HTR-8/SVneo (cell line): ENCODE measurements around the gene CTPS1.

ENCODE experiments used
- DNase-seq: peaks from one replicate; pipeline ENCODE4 v3.0.0; 2011; ENCODE audit warnings: low spot score, mixed read lengths; ENCODE audit not compliant: insufficient read length
- FAIRE-seq: peaks from 2 replicates; lab custom pipeline; 2011; peaks lifted over from hg19 to GRCh38; lab: Jason Lieb, UNC

Gene CTPS1

DNA sequence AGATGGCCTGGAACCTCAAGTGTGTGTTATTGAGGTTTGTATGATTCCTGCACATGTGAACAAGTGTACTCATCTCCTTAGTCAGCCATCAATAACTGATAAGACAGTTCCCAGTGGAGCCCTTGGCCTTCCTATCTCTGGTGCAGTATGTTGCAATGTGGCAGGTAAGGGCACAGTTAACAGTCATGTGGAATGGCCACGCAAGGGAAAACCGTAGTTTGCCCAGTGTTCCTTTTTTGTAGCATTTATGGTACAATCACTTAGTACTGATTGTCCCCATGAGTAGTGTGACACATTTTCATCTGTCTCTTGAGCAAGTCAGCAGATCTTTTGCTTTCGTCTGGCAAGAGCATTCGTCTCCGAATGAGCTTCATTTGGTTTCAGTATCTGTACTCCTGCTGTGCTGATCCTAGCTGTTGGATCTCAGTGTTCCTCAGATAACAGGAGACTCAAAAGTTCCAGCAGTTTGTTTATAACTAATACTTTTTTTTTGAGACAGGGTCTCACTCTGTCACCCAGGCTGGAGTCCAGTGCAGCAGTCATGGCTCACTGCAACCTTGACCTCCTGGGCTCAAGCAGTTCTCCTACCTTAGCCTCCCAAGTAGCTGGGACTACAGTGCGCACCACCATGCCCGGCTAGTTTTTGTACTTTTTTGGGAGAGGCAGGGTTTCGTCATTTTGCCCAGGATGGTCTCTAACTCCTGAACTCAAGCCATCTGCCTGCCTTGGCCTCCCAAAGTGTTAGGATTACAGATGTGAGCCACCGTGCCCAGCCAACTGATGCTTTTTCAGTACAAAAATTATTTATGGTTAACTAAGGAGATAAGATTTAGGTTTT is 8.2 kb downstream of the CTPS1 start:
- FAIRE-seq (no peak), DNase-seq (no peak)

DNA sequence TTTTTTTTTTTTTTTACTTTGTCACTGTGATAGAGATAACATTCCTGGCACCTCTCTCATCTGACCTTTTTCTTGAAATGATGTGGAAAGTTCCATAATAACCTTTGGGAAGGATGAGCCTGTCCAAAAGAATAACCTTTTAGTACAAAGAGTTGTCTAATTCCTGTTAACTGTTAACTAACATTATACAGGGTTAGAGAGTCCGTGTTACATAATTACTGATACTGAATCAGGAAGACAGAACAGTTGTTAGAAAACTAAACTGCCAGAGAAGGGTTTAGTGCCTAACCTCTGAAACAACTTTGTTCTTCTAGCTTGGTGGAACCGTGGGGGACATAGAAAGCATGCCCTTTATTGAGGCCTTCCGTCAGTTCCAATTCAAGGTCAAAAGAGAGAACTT is 8.8 kb downstream of the CTPS1 start:
- no peak for FAIRE-seq

DNA sequence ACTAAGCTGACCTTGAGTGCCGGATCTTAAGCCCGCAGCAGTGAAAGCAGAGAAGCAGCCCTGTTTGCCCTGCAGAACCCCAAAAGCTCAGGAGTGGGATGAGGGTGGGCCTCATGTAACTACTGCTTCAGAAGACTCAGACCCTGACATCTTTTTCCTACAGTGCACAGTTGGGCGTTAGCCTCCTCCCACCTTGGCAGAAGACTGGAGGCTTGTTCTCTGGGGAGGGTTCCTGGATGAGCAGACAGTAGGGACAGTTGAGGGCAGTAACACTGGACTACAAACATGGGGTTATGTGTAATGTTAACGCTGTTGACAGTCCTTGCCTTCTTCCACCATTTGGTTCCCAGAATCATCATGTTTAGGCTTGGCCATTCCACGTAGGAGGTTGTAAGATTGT is 9.6 kb downstream of the CTPS1 start:
- DNase-seq (no peak), FAIRE-seq (no peak)

More for the DNA sequence above, 8.8 kb downstream of the CTPS1 start:
- DNase-seq = no peak

DNA sequence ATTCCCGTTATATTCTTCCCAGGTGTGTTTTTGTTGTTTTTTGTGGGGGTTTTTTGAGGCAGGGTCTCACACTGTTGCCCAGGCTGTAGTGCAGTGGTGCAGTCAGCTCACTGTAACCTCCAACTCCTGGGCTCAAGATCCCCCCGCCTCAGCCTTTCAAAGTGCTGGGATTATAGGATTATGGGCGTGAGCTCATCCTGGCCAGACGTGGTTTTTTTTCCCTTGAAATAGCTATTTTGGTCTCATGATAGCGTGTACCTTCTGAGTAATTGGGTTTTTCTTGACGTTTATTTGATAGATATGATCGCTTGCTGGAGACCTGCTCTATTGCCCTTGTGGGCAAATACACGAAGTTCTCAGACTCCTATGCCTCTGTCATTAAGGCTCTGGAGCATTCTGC is 17.6 kb downstream of the CTPS1 start:
- no peak for FAIRE-seq
- no peak for DNase-seq

DNA sequence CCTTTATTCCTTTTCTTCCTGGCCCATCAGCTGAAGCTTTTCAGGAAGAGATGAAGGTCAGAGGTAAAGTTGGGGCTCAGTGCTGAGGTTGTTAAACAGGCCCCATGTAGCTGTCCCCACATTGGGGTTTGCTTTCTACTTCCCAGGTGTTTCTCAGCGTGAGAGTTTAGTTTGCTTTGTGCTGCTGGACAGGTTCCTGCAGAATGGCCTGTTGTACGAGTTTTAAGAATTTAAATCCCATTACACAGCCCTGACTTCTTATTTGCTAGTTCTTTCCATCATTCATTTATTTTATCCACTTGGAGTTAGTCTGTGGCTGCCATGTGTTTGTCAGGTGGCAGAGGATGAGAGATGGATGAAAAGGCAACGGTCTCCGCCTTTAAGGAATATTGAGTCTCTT is 19.2 kb downstream of the CTPS1 start:
- FAIRE-seq = no peak
- DNase-seq = no peak

DNA sequence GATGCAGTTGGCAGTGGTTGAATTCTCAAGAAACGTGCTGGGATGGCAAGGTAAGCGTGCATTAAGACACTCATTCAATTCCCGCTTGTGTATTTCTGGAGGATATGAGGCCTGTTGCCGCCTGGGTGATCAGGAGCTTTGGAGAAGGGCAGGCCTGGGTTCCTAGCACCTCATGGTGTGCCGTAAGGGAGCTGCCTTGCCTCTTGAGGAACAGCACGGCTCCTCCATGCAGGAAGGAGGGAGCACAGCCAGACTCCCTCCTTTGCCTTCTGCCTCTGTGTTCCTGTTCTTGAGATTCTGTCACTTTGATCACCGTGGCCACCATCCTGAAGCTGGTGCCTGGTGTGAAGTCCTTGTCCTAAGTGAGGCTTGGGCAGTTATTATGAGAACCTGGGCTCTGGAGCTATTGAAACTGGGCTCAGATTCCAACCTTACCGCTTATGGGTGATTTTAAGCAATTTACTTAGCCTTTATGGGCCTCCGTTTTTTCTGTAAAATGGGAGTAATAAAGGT is 23.7 kb downstream of the CTPS1 start:
- FAIRE-seq = no peak
- no peak for DNase-seq

DNA sequence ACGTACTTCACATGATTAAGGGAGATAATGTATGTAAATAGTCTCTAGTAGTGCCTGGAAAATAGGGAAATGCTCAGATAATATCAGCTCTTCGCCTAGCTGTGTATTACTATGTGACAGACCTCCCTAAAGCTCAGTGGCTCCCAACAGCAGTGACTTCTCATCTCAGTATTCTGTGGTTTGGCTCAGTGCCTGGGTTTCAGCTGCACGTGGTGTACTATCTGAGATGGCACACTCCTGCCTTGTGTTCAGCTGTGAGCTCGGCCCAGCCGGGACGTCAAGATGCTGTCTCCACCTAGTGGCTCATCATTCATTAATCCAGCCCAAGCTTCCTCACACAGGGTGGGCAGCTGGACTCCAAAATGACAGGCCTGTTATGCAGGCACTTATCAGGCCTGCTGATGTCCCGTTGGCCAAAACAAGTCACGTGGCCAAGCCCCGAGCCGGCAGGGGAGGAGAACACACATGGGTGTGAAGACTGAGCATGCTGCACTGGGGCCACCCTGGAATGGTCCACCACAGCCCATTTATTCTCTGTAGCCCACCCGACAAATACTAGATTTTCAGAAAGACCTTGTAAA is 24.2 kb downstream of the CTPS1 start:
- FAIRE-seq = peak; percentile 93
- peak; percentile 96 for DNase-seq

DNA sequence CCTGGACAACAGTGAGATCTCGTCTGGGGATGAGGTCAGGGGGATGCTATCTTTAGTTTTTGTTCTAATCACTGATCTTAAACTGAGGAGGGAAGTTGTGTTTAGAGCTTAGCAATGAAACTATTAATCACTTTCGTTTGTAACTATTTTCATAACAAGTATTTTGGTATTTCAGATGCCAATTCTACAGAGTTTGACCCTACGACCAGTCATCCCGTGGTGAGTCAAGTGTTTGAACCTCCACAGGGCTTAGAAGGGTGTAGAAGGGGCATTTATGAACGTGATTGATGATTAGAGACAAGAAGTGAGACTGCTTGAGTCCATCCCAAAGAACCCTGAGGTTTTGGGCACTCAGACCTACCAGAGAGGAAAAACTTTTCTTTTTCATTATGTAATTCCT is 26.4 kb downstream of the CTPS1 start:
- no peak for FAIRE-seq
- DNase-seq = no peak

DNA sequence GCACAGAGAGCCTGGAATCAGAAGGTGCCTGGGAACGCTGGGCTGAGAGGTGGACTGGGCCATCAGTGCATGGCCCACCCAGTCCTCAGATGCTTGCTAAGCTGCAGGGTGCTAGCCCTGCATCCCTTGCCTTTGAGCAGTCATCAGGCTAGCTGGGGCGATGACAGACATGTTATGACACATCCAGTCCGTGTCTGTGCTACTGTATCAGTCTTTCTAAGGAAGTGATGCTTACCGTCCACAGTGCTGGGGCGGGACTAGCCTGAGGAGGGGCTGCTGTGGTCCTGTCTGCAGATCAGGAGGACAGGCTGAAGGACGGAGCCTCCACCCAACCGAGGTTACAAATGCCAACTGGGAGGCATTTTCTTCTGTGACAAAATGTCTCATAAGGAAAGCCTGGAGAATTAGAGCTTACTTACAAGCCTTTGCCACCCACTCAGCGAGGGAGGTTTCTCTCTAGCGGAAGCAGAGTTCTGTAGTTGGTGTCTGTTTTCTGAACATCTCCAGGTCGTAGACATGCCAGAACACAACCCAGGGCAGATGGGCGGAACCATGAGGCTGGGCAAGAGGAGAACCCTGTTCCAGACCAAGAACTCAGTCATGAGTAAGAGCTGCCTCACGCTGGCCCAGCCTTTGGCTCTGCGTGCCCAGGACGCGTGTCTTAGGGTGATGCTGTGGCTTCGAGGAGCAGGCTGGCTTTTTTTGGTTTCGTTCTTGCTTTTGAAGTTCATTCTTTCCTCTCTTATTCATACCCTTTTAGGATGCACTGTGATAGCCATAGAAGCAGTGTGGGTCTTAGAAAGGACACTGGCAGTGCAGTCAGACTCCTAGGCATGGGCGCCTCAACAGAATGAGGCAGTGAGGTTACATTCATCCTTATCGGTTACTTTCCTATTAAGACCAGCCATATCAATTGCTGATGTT is 27.7 kb downstream of the CTPS1 start:
- no peak for FAIRE-seq
- no peak for DNase-seq

DNA sequence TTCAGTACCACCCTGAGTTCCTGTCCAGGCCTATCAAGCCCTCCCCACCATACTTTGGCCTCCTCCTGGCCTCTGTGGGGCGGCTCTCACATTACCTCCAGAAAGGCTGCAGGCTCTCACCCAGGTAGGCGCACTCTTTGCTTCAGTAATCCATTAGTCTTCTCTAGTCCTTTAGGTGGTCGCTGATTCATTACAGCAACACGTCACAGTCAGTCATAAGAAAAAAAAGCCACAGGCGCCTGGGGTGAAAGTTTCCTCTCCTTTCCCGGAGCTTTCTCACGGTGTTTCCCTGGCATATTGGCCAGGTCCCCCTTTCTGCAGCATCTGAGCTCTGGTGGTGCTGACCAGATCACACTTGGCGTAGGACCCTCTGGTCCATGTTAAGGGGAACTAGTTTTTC is 30.0 kb downstream of the CTPS1 start:
- no peak for DNase-seq

DNA sequence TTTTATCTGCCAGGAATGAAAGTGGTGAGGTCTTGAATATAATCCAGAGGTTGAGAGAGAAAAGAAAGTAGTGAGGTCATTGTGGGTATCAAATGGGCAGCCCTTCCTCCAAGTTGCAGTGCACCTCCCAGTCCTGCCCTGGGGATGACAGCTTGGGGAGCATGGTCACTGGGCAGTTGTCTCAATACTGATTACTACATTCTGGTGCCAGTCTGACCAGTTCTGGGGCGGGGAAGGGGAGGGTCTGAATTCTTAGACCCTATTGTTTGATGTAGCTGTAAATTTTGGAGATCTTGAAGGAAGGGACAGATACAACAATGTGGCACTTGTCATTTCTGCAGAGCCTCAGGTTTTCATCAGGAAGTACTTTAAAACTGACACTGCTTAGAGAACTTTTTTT is 30.8 kb downstream of the CTPS1 start:
- no peak for FAIRE-seq
- DNase-seq = no peak

More for the DNA sequence above, 30.0 kb downstream of the CTPS1 start:
- no peak for FAIRE-seq

DNA sequence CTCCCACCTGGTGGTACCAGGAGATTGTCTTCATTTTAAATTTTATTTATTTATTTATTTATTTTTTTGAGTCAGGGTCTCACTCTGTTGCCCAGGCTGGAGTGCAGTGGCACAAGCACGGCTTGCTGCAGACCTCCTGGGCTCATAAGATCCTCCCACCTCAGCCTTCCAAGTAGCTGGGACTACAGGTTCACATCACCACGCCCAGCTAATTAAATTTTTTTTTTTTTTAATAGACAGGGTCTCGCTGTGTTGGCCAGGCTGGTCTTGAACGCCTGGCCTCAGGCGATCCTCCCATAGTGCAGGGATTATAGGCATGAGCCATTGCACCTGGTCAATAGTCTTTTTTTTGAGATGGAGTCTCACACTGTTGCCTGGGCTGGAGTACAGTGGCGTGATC is 33.5 kb downstream of the CTPS1 start:
- DNase-seq = no peak
- no peak for FAIRE-seq

DNA sequence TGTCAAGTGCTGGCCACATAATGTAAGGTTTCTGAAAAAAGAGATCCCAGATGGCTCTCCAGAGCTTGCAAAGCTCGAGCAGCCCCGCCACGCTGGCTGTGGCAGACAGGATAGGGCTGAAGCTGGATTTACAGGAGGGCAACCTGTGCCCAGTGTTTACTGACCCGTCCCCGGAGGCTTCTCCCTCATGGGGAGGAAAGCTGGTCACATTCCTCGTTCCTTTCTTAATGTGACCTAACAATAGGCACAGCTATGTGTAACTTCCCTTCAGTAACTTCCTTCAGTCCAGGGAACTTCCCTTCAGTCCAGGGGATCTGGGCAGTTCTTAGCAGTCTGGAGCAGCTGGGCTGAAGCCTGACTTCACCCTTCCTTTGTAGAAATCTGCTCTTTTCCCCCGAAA is 34.3 kb downstream of the CTPS1 start:
- FAIRE-seq (no peak), DNase-seq (no peak)

DNA sequence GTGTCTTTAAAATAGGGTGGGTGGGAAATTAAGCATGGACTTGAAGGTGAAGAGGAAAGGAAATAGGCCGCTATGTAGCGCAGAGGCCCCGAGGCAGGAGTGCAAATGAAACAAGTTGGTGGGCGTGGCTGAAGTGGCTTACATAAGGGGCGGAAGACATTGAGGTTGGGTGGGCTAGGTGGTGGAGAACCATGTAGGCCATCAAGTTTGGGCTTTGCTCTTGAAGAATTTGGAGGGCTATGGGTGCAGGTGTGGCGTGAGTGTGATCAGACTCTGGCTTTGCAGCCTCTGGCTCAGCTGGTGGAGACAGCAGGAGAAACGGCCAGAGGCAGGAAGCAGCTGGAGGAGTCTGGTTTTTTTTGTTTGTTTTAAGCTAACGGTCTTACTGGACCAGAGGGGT is 35.4 kb downstream of the CTPS1 start:
- no peak for DNase-seq
- FAIRE-seq = no peak

DNA sequence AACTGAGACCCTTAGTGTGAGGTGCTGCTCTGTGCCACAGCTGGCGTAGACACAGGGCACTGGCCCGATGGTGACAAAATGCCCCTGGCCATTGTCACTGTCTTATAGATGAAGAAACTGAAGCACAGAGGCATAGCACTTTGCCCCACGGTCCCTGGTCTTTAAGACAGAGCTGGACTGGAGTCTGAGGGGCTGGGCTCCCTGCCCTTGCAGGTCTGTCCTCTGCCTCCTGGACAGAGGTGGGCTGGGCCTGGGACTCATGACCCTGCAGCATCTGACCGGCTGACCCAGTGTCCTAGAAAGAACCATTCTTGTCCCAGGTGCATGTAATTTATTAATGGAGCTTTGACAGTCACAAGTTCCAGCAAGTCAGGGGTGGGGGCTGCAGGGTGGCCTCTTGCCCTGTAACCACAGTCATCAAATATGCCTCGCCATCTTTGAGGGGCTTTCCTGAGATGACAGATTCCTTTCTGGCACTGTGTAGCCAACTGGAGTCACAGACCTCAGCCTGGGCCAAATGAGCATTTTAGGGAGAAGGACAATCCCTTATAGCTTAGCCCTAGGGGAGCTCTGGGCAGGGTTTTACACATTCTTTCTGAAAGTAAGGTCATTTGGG is 35.9 kb downstream of the CTPS1 start:
- DNase-seq = no peak
- FAIRE-seq = no peak

DNA sequence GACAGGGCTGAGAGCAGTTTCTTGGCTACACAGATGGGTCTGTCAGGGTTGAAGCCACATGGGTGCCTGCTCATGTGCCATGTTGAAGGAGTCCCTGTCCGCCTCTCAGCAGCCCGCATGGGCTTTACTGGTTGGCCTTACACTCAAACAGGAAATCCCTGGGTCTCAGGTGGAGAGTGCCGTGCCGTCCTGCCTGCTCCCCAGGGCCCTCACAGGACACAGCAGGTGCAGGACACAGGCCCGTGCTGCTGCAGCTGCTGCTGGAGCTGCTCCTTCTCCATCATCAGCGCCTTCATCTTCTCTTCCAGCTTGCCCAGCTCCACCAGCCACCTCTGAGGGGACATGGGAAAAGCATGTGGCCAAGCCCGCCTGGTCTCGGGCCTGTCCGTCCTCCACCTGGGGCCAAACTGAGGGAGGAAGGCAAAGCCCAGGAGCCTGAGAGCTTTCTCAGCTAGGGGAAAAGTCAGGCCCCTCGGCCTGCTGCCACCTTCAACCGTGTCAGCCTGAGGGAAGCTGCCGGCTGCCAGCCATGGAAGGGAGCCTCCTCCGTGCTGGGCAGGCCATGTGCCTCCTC is 36.5 kb downstream of the CTPS1 start:
- DNase-seq = no peak
- no peak for FAIRE-seq

DNA sequence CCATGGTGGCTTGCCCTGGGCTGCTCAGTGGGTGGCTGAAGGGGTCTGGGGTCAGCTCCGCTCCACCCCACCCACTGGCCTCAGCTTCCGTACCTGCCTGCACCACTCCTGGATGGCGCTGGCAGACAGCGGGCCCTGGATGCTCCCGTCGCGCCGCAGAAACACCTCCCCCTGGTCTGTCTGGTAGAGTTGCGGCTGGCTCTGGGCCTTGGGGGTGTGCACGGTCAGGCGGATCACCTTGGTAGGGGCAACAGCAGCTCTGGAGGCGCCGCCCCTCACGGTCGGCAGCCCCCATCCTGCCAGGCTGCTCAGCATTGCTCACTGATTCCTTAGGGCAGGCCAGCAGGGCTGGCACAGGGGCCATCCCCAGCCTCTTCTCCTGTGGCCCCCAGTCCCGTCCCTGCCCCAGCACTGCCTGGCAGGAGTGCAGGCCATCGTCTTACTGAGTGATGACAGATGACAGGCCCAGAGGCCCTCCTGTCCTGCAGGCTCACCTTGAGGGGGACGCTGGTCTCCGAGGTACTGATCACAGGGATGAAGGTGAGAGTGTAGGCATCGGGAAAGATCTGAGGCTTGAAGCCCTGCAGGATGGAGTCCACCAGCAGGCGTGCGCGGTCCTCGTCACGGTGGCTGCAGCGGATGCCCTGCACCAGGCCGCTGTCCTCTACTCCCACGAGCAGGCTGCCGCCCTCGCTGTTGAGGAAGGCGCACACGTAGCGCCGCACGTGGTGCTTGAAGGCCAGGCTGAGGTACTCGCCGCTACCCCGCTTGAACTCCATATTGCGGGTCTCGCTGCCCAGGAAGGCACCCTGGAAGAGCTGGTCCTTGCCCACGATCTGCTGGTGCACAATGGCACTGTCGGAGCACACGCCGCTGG is 37.9 kb downstream of the CTPS1 start:
- no peak for FAIRE-seq

DNA sequence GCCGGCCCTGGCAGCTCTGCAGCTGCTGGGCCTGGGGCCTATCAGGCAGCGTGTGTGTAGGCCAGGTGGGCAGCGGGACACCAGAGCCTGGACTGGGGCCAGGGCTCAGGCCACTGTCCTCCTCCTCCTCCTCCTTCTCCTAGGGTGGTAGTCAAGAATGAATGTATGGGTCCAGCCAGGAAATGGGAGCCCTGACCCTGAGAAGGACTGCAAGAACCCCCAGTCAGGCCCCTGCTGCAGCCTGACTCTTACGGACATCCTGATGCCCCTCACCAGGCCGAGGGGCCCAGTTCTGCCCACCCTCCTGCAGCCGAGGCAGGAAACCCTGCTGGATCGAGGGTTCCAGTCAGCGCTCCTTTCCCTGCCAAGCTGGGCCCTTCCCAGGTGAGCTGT is 38.5 kb downstream of the CTPS1 start:
- FAIRE-seq (no peak), DNase-seq (no peak)

More for the DNA sequence above, 37.9 kb downstream of the CTPS1 start:
- no peak for DNase-seq

DNA sequence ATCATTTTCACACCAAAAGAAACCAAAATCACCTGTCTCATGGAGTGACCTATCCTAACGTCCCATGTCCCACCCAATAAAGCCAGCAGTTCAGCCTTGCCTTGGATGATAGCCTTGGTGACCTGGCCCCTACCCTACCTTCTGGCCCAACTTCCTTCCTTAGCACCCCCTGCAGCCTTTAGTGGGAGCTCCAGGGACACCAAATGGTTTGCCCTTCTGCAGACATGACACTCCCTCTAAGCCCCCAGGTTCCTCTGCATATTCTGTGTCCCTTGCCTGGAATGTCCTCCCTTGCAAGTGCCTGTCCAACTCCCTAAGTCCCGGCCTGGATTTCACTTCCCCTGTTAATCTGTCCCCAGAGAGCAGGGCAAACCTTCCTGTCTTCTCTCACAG is 39.9 kb downstream of the CTPS1 start:
- DNase-seq (no peak), FAIRE-seq (no peak)
